ENCODE results near the gene SLC15A1. TPM values are rescaled to one million over a fixed set of nuclear protein-coding genes. Genes with fewer than 3 reads are reported as not detected.
A peak's percentile ranks its signal among the peaks of the same experiment; 100 is the strongest.

Gene SLC15A1
- total RNA-seq, 1 experiment from 2014 or later: 1.9 TPM

DNA sequence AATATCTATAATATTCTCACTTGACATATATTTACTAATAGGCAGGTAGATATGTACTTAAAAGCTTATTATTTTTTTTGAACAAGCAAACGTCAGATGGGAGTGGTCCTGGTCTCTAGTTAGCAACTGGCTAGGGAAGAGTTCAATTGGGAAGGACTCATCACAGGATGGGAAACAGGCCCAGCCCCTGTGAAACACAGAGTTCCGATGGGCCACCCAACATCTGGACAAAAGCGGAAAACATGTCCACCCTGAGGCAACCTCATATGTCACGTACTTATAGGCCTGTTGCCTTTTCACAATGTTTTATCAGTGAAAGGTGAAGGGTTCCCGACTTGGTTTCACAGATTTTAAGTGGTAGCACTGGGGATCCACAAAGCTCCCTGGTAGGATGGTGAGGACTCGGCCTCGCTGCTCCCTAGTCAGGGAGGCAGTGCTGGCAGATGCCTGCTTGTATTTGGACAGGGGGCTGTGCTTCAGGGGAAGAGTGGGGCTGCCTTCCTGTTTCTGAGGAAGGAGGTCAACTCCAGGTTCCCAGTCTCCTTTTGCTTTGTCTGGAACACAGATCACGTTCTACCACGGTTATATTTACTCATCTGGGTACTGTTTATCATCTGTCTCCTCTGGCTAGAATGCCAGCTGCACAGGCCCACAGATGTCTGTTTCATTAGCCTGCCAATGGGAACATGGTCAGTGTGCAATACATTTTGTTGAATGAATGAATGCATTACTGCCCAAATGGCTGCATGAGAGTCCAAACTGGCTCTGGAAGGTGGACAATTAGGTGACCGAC lies 49.4 kb upstream of the SLC15A1 start:
- Histone ChIP-seq H3K23me2 (ENCODE audit: insufficient read length, low read depth, low read length, poor library complexity, severe bottlenecking) (no peaks in the 10 kb centered on the region), H3K27ac (ENCODE audit: insufficient read length, low read depth, low read length) (no peak overlapping the region), H2BK12ac (ENCODE audit: insufficient read length, low read depth, low read length) (no peak overlapping the region), H3K4ac (ENCODE audit: low read depth, low read length) (no peak overlapping the region), H4K8ac (replicated peaks; ENCODE audit: insufficient read length, low read depth, low read length) (no peak overlapping the region), H2BK15ac (ENCODE audit: low read depth, low read length) (no peak overlapping the region), H2BK20ac (ENCODE audit: low read depth, low read length, poor library complexity, severe bottlenecking) (no peak overlapping the region), H3K9ac (ENCODE audit: extremely low read depth, insufficient read length, low read length) (no peak overlapping the region), H3K56ac (ENCODE audit: insufficient read length, low read depth, low read length) (no peak overlapping the region), H3K14ac (ENCODE audit: insufficient read depth, low read length) (no peak overlapping the region), H3K4me2 (ENCODE audit: insufficient read depth, insufficient read length, low read length) (no peak overlapping the region), H2BK5ac (ENCODE audit: insufficient read length, low read length) (no peak overlapping the region), H2BK120ac (ENCODE audit: low read depth, low read length, poor library complexity, severe bottlenecking) (no peak overlapping the region), H4K91ac (ENCODE audit: insufficient read length, low read depth, low read length) (no peak overlapping the region), H3K79me1 (ENCODE audit: insufficient read depth, low read depth, low read length, poor library complexity, severe bottlenecking) (no peaks in the 10 kb centered on the region), H3K27me3 (ENCODE audit: insufficient read depth, low read length) (no peaks in the 10 kb centered on the region), H3K23ac (ENCODE audit: insufficient read length, low read depth, low read length) (no peak overlapping the region), H3K79me2 (ENCODE audit: insufficient read depth, low read length) (no peaks in the 10 kb centered on the region), H3K18ac (ENCODE audit: insufficient read length, low read depth, low read length) (no peak overlapping the region), H3K9me3 (ENCODE audit: control insufficient read depth, low read depth, low read length) (no peaks in the 10 kb centered on the region), H3K4me1 (ENCODE audit: insufficient read depth, low read length) (no peaks in the 10 kb centered on the region), H3T11ph (ENCODE audit: low read length) (no peak overlapping the region), H2AK5ac (ENCODE audit: insufficient read length, low read length) (no peak overlapping the region), H2AFZ (ENCODE audit: low read length) (no peak overlapping the region), H4K5ac (ENCODE audit: insufficient read length, low read depth, low read length) (no peak overlapping the region), H4K20me1 (ENCODE audit: control insufficient read depth, insufficient read depth, insufficient read length) (no peaks in the 10 kb centered on the region)
- Mint-ChIP-seq H3K4me3 (no peak overlapping the region), H3K9me3 (no peaks in the 10 kb centered on the region), H3K27ac (peak overlapping the region in 1 of 3 experiments; percentile 79; a peak in 1 of 7 replicates), H3K36me3 (ENCODE audit: insufficient read depth in 1 of 3, low read depth in 3 of 3) (peaks cover 0 to 2% (median 0%) of the 10 kb centered on the region in 3 experiments; a peak in 1 of 7 replicates), H3K27me3 (ENCODE audit: low read depth) (no peaks in the 10 kb centered on the region; the same call in 1 of the 2 replicates), H3K4me1 (peaks cover 6 to 14% of the 10 kb centered on the region in 2 experiments)
- TF ChIP-seq, protein P1, sequence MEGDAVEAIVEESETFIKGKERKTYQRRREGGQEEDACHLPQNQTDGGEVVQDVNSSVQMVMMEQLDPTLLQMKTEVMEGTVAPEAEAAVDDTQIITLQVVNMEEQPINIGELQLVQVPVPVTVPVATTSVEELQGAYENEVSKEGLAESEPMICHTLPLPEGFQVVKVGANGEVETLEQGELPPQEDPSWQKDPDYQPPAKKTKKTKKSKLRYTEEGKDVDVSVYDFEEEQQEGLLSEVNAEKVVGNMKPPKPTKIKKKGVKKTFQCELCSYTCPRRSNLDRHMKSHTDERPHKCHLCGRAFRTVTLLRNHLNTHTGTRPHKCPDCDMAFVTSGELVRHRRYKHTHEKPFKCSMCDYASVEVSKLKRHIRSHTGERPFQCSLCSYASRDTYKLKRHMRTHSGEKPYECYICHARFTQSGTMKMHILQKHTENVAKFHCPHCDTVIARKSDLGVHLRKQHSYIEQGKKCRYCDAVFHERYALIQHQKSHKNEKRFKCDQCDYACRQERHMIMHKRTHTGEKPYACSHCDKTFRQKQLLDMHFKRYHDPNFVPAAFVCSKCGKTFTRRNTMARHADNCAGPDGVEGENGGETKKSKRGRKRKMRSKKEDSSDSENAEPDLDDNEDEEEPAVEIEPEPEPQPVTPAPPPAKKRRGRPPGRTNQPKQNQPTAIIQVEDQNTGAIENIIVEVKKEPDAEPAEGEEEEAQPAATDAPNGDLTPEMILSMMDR (conservative IDR thresholded peaks at IDR 0.05): no peak
- no CpG with 5 or more reads among the region's 10 CpGs for WGBS (ENCODE audit: extremely low coverage, insufficient read length, low lambda C conversion rate)
- DNase-seq: no peak

Data from H9 (cell line).